GM04504 (cell line): ENCODE measurements around the gene CYBC1.

ENCODE experiments used
- DNase-seq: peaks from one replicate; pipeline ENCODE4 v3.0.0-alpha.2; 2012; ENCODE audit warnings: low read depth

CYBC1 gene

GRCh38 chr17:82408288-82408937, 42.1 kb downstream of the CYBC1 start:
- no peak for DNase-seq

- no peak for DNase-seq
Measured at GRCh38 chr17:82407255-82407654, 43.3 kb downstream of the CYBC1 start.

GRCh38 chr17:82406131-82406671, 44.4 kb downstream of the CYBC1 start:
- DNase-seq, result no peak

GRCh38 chr17:82405051-82405450, 45.5 kb downstream of the CYBC1 start:
- DNase-seq, result no peak

GRCh38 chr17:82403662-82404660, 46.6 kb downstream of the CYBC1 start:
- DNase-seq, result no peak

GRCh38 chr17:82402865-82403264, 47.7 kb downstream of the CYBC1 start:
- DNase-seq, result no peak

- DNase-seq, result no peak
Measured at GRCh38 chr17:82400830-82401229, 49.7 kb downstream of the CYBC1 start.

GRCh38 chr17:82400206-82400605, 50.3 kb downstream of the CYBC1 start:
- DNase-seq, result no peak

GRCh38 chr17:82399601-82400101, 50.9 kb downstream of the CYBC1 start:
- DNase-seq, result no peak

- DNase-seq, result peak; percentile 89
Measured at GRCh38 chr17:82399041-82399441, 51.5 kb downstream of the CYBC1 start.

GRCh38 chr17:82397449-82398335, 52.9 kb downstream of the CYBC1 start:
- no peak for DNase-seq

- peak; percentile 99 for DNase-seq
Measured at GRCh38 chr17:82396601-82397435, 53.7 kb downstream of the CYBC1 start.

- DNase-seq, result no peak
Measured at GRCh38 chr17:82394278-82394677, 56.3 kb downstream of the CYBC1 start.

GRCh38 chr17:82392941-82393340, 57.6 kb downstream of the CYBC1 start:
- no peak for DNase-seq
